NCI-H526 (cell line): ENCODE measurements around the gene CSMD2.
"Not testable (repeated sequence)": the region's sequence is repeated elsewhere in the genome, so short reads cannot be mapped to it uniquely, and the experiment has no call there.

Experiments used
- DNase-seq, 2 experiments: peaks; one replicate each; lab custom pipeline; 2025; lab: John Stamatoyannopoulos, UW

CSMD2 gene

DNA sequence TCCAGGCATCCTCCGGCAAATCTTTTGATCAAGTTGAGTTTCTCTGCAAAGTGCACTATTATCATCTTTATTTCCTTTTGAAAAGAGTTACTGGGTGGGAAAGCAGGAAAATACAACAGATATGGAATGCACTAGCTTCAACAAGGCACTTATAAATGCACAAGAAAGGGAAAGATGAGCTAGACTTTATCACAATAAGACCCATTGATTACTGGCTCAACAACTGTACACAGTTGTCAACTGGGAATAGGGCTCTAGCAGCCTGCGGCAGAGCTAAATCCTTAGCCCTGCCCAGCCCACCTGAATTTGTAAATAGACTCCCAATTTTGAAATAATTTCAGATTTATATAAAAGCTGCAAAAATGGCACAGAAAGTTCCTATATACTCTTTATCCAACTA, 111.4 kb downstream of the CSMD2 start:
- no peak for DNase-seq

DNA sequence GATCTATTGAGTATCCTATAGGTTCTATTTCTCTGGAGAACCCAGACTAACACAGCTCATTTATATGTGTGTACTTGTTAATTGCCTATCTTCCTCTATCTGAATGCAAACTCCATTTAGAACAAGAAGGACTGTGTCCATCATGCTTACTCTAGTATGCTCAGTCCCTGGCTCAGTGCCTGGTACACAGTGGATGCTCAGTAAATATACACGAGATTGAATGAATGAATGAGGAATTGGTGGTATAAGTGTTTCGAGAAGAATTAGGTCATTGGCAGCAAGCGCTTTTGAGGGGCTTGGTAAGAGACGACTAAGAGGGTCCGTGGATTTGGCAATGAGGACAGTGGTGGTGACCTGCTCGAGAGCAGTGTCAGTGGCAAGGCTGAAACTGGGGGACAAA, 112.5 kb downstream of the CSMD2 start:
- DNase-seq: no peak

GRCh38 chr1:34050709-34051485, 114.1 kb downstream of the CSMD2 start:
- peak in 1 of 2 experiments; percentile 14 for DNase-seq

DNA sequence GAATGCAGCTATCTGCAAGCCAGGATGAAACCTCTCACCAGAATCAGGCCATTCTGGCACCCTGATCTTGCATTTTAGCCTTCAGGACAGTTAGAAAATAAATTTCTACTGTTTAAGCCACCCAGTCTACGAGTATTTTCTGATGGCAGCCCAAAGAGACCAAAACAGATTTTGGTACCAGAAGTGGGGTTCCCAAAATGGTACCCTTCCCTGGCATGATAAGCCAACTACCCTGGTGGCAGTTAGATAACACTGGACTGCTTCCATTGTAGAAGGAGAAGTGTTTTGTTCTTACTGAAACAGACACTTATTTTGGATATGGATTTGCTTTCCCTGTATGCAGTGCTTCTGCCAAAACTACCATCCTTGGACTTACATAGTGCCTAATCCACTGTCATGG, 115.0 kb downstream of the CSMD2 start:
- no peak for DNase-seq

GRCh38 chr1:34049477-34049876, 115.6 kb downstream of the CSMD2 start:
- DNase-seq: no peak

DNA sequence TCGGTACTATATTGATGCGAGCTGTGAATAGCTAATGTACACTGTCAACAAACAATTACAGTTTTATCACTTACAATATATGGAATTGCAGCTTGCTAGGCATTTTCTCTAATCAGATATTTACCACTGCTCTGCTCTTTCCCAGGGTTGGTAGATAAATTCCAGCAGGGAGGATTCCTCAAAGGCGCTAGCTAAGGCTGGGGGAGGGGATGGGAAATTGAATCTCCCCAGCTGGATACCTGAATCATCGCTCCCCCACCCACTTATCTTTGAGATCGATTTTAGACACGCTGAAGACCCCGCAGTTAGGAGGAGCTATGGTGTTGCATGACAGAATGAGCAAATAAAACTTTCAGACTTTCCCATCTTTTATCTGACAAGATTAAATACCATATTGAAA, 127.2 kb downstream of the CSMD2 start:
- no peak for DNase-seq

GRCh38 chr1:34037109-34037508, 127.9 kb downstream of the CSMD2 start:
- no peak for DNase-seq

- no peak for DNase-seq
Observed at GRCh38 chr1:34034036-34034435, 131.0 kb downstream of the CSMD2 start.

GRCh38 chr1:34029954-34030353, 135.1 kb downstream of the CSMD2 start:
- DNase-seq: no peak

DNA sequence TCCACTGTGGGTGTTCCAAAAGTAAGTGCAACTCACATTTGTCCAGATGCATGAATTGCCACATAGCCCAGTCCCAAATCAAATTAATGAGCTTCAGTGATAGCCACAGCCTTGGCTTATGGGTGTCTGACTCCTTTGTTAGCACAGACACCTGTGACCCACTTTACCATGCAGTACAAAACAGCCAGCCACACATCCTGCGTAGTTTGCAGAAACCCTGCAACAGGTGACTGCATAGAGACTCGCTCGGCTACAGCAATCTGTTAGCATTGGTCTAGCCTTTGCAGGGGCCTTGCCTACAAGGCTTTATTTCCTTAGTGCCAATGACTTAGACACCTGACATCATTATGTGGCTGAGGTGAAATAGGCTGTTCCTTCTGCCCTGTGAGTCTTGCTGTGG, 135.5 kb downstream of the CSMD2 start:
- DNase-seq: no peak

DNA sequence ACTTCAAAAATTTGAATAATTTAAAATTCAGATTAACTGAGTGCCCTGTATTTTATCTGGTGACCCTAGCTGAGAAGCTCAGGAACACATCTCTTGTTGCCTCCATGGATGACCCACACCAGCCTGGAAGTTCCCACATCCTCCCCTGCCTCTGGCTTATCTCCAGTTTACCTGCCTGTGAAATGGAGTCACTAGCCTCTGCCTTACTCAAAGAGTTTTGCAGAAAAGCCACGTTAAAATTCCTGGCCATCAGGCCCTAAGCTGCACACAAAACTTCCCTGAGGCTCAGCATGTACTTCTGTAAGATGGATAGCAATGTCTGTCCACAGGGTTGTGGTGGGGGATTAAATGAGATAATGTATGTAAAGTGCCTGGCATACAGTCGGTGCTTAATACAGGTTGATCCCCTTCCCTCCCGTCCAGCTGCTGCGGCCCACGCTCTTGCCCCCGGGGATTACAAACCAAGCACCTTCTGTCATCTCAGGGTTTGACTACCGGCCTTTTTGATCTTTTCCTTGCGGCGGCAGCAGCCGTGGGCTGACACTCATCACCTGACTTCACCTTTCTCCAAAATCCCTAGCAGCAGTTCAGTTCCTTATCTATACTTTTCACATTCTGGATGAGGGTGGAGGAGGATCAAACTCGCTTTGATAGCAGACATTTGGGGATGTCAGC, 136.5 kb downstream of the CSMD2 start:
- no peak for DNase-seq

GRCh38 chr1:34025675-34026074, 139.4 kb downstream of the CSMD2 start:
- DNase-seq: no peak

DNA sequence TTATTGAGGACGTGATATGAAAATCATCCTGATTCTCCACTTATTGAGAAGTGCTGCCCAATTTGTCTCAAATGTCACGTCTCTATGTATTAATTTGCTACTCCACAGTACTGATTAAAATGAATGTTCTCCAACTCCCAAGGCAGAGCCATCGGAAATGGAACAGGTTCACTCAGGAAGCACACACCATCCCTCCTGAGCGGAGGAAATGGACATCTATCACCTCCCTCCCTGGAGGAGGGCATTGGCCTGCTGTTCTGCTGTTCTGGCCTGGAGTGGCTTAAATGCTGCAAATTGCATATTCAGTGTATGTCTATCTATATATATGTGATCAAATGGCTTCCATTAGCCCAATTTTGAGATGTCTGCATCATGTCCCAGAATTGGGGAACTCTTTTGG, 140.5 kb downstream of the CSMD2 start:
- DNase-seq: no peak

DNA sequence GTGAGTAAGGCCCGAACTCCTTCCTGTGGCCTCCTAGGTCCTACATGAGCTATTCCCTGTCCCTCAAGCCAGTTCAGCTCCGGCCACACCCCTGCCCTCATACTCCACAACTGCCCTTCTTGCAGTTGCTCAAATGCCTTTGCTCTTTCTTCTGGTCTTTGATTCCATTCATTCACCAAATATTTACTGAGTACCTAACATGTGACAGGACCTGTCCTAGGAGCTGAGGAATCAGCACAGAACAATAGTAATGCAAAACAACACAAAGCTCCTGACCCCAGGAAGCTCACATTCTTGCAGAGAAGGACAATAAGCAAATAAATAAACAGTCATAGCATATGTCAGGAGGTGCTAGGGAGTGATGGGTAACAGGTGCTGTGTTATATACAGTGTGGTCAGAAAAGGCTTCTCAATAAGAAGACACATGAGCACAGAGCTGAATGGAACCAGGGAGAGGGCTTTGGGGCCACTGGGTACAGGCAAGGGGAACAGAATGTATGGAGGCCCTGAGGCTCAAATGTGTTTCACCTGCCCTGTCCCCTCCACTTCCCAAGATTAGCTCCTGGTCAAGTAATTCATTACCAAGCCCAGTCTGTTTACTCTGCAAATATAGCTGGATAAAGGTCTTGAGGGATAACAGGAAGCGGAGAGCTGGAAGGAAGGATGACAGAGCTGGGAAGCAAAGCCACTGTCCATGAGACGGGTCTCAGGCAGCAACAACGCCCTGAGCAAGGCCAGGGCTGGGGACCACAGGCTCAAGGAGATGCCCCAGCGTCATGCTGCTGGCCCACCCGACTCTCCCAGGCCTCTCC, 145.1 kb downstream of the CSMD2 start:
- peak in 1 of 2 experiments; percentile 29 for DNase-seq

GRCh38 chr1:34018285-34018684, 146.7 kb downstream of the CSMD2 start:
- DNase-seq: peak; percentile 53 to 58

DNA sequence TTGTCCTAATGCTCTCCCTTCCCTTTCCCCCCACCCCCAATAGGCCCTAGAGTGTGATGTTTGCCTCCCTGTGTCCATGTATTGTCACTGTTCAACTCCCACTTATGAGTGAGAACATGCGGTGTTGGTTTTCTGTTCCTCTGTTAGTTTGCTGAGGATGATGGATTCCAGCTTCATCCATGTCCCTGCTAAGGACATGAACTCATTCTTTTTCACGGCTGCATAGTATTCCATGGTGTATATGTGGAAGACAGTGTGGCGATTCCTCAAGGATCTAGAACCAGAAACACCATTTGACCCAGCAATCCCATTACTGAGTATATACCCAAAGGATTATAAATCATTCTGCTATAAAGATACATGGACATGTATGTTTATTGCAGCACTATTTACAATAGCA, 148.7 kb downstream of the CSMD2 start:
- DNase-seq: not testable (repeated sequence)

- peak; percentile 13 to 64 for DNase-seq
Observed at GRCh38 chr1:34013958-34014737, 150.9 kb downstream of the CSMD2 start.

DNA sequence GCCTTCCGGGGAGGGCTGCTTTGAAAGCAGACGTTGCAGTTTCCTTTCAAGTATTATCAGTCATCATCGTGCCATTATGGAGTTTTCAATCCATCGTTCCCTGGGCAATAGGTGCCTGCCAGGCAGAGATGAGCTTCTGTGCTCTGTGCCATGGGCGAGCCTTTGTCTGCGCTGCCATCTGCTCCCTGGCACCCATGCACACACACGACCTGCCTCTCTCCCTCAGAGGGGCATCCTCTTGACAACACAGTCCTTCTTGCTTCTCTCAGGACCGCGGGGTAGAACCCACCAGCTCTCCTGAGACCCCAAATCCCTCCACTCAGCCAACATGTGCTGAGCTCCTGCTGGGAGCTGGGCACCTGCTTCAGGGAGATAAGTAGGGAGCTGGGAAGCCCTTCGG, 151.9 kb downstream of the CSMD2 start:
- no peak for DNase-seq

- DNase-seq: no peak
Observed at GRCh38 chr1:34009340-34009985, 155.6 kb downstream of the CSMD2 start.

GRCh38 chr1:34007760-34008159, 157.3 kb downstream of the CSMD2 start:
- DNase-seq: no peak

DNA sequence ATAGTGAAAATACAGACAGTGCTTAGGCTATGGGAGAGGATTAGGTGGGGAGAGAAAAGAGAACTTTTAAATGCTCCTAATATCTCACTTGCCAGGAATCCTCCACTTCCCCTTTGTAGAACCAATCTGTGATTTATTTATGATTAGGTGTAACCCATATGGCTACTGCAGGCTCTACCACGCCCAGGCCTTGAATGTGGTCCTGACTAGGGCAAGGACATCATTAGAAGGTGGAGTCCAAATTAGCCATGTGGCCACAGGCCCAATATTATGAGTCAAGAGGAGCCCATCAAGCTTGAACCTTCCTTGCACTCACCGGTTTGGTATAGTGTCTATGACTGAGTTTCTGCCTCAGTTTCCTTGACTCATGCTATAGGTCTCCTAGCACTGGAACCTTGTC, 159.7 kb downstream of the CSMD2 start:
- no peak for DNase-seq
